Stimulated activated CD8-positive, alpha-beta memory T cell treated with anti-CD3 and anti-CD28 coated beads, Interleukin-12 subunit alpha, Interleukin-12 subunit beta, amount 100 ng/mL, for 4 hours (primary cell): ENCODE data around the gene VSTM4.

ENCODE experiments used
- DNase-seq: peaks from one replicate; pipeline ENCODE4 v3.0.0-alpha.2; 2020; ENCODE audit warnings: low read depth

The VSTM4 gene

GRCh38 chr10:49115015-49115795 lies at the start of gene VSTM4:
TSS of gene VSTM4 (minus strand) at chr10:49115522. CDS start at chr10:49115485, 37 bp downstream.
- no peak for DNase-seq

GRCh38 chr10:49164559-49165188 lies 49.4 kb upstream of the VSTM4 start:
- DNase-seq, result no peak

- no peak for DNase-seq
Observed at GRCh38 chr10:49163741-49164140, 48.4 kb upstream of the VSTM4 start.

DNA sequence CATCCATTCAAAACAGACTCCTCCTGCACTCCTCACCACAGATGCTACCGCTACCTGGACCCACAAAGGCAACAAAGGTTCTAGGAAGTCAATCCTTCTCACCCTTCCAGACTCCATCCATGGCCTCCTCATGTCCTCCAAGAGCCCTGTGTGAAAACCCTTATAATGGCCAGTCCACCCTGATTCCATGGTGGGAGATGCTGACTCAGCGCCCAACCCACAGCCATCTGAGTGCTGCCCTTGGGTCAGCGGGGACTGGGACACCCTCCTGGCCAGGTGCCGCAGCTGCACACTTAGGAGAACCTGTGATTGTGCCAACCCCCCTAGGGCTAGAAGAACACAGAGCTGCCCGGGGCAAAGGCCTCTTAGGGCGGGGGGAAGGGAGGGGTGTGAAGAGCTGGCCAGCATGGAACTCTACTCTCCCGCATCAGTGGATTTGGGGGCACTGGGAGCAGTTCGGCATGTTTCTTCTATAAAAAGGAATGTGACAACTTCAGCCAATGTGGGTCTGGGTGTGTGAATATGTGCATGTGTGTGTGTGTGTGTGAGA lies 47.5 kb upstream of the VSTM4 start:
- no peak for DNase-seq

- DNase-seq, result no peak
Observed at GRCh38 chr10:49162063-49162462, 46.7 kb upstream of the VSTM4 start.

GRCh38 chr10:49161411-49161997 lies 46.2 kb upstream of the VSTM4 start:
- no peak for DNase-seq

DNA sequence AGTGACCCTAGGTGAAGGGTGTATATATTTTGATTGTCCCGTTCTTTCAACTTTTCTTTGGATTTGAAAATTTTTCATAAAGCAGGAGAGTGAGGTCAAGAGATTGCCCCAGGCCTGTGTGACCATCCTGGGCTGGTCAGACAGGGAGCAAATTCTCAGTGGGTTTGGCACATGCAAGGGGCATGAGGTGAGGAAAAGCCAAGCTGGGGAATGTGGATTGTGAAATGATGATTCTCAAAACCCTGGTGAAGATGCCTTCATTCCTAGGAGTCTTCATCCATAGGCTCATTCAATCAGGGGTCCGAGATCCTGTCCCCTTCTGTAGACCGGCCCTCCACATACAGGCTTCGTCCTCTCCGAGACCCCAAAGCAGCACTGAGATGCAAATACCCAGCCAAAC lies 45.5 kb upstream of the VSTM4 start:
- DNase-seq, result no peak

- DNase-seq, result no peak
Observed at GRCh38 chr10:49160110-49160509, 44.8 kb upstream of the VSTM4 start.

GRCh38 chr10:49158915-49159314 lies 43.6 kb upstream of the VSTM4 start:
- no peak for DNase-seq

DNA sequence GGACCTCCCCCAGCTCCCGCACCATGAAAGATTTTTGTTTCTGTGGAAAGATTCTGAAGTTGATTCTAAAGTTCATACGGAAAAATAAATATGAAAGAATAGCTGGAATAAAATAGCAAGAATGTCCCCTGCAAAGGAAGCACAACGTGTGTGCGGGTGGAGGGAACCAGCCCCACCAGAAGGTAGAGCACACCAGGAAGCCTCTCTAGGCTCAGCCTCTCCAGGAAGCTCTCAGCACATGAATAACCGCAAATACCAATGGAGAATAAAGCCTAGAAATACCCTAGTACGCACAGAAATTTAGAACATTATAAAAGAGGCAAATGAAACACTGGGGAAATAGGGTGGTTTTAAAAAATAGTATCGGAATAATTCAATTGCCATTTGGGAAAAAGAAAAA lies 43.1 kb upstream of the VSTM4 start:
- DNase-seq, result no peak

DNA sequence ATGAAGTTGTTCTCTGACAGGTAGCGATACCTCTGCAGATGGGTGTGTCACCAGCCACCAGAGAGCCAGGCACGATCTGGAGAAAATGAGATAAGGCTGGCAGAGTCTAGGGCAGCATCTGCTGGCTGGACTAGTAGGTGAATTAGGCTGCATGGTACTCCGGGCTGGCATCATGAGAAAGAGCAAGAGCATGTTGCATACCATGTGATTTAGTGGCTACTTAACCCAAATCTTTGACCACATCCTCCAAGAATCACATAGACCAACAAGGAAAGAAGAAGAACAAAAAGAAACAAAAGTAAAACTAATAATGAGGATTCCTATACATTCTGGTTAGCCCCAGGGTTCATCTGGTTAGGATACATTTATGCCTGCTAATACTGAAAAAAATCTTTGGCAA lies 41.9 kb upstream of the VSTM4 start:
- no peak for DNase-seq

DNA sequence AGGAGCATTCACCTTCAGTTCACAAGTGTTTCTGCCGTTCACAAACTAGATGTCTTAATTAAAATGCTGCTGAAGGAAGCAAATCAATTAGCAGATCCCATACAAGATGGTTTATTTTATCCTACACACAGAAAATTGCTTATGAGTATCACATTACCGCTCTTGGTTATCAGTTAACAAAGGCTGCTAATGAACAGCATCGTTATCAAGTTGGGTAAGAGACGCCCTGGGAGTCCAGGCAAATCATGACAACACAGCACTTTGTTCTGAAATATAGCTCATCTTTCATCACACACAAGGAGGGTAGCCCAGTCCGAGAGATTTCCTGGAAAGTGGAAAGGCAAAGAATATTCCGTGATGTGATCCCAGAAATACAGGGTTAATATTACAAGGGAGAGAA lies 39.3 kb upstream of the VSTM4 start:
- no peak for DNase-seq

GRCh38 chr10:49153971-49154370 lies 38.6 kb upstream of the VSTM4 start:
- DNase-seq, result no peak

- DNase-seq, result no peak
Observed at GRCh38 chr10:49153115-49153514, 37.8 kb upstream of the VSTM4 start.

DNA sequence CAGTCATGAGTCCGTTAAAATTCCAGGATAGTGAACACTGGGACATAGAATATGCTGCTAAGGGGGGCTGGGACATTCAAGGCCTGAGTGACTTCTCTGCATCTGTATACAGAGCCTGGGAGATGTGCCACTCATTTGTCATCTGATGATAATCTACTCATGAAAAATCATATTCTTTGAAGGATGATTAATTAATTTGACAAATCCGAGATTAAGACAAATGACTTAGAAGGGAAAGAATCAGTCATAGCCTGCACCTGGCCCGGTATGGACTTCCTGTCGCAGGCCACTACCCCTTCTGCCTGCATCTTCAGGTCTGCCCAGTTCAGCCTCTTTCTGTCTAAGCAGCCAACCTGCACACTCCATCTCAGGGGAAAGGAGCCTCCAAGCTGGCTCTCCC lies 37.3 kb upstream of the VSTM4 start:
- no peak for DNase-seq

- no peak for DNase-seq
Observed at GRCh38 chr10:49152037-49152436, 36.7 kb upstream of the VSTM4 start.

GRCh38 chr10:49151481-49151880 lies 36.2 kb upstream of the VSTM4 start:
- no peak for DNase-seq

DNA sequence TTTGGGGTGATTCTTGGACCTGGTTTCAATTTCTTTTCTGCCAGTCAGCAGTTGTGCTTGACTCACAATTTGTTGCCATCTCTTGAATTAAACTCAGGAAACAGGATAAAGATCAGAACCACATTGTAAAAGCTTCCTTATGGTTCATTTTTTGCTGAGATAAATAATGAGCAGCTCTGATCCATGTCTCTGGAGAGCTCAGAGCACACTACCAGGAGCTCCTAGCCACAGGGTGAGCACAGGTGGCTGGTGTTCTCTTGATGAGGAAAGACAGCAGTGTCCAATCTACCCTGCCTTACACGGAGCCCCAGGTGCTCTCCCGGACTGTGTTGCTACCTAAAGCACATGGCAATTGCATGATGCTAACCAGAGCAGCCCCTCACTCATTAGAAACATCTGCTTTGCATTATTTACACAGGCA lies 35.7 kb upstream of the VSTM4 start:
- no peak for DNase-seq

DNA sequence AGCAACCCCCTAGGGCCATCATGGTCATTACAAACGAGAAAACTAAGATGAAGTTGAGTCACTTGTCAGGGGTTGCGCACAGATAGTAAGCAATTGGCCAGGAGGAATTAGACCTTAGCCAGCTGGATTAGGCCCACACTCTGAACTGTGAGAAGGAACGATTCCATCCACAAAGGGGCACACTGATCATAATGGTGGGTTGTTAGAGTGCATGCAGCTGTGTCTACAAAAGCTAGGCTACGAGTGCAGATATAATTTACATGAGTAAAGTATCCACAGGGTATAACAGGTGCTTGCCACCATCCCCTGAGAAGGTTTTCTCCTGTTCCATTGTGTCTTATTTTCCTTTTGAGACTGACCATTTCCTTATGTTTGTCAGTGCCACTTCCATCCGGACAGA lies 35.1 kb upstream of the VSTM4 start:
- DNase-seq, result no peak

- no peak for DNase-seq
Observed at GRCh38 chr10:49149881-49150280, 34.6 kb upstream of the VSTM4 start.

GRCh38 chr10:49144058-49144720 lies 28.9 kb upstream of the VSTM4 start:
- no peak for DNase-seq

DNA sequence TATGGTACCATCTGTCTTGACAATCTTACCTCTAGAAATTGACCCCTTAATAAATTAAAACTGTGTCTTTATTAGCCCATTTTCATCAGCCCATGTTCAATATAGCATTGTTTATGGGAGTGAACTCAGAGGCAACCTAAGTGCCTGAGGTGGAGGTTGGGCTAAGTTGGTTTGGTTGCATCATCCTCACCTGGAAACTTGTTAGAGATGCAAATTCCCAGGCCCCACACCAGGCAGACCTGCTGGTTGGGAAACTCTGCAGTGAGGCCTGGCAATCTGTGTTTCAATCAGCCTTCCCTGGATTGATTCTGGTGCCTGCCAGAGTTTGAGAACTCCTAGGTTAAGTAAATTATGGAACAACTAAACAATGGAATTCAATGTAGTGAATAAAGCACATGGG lies 27.9 kb upstream of the VSTM4 start:
- no peak for DNase-seq
